ENCODE data around the gene AHSA1.

The AHSA1 gene

DNA sequence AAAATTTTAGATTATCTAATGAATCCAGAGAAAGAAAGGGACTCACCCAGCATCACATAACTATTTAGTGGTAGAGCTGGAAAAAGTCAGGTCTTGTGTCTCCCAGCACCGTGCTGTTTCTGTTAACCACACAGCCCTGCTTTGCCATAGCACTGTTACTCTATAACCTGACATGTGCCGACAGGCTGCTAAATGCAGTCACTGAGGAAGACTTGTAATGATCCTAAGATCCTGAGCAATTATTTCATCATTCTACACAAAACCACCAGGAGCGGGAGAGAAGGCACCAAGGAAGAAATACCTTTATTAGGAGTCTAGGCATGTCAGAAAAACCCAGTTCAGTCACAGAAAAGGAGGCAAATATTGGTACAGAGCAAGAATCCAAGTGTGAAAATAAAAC is 31.5 kb upstream of the AHSA1 start:
- TF ChIP-seq, protein P1, sequence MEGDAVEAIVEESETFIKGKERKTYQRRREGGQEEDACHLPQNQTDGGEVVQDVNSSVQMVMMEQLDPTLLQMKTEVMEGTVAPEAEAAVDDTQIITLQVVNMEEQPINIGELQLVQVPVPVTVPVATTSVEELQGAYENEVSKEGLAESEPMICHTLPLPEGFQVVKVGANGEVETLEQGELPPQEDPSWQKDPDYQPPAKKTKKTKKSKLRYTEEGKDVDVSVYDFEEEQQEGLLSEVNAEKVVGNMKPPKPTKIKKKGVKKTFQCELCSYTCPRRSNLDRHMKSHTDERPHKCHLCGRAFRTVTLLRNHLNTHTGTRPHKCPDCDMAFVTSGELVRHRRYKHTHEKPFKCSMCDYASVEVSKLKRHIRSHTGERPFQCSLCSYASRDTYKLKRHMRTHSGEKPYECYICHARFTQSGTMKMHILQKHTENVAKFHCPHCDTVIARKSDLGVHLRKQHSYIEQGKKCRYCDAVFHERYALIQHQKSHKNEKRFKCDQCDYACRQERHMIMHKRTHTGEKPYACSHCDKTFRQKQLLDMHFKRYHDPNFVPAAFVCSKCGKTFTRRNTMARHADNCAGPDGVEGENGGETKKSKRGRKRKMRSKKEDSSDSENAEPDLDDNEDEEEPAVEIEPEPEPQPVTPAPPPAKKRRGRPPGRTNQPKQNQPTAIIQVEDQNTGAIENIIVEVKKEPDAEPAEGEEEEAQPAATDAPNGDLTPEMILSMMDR (IDR thresholded peaks at IDR 0.05; ENCODE audit: extremely low read depth, missing control alignments), result no peak
- DNase-seq (ENCODE audit: low spot score), result no peak

DNA sequence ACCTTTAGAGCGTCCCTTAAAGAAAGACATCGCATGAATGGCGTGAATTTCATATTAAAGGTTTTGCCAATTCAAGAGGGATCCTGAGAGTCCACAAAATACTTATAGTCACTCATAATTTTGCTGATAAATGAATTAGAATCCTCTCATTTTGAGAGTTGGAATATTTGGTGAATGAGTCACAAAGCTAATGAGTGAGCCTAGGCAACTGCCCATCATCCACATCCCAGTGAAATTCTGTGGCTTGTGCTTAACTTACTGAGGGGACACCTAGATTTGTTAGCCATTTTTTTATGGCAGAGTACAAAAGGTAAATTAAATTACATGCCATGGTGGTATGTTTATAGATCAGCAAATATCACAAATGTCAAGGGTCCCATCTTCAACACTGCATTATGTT is 21.9 kb upstream of the AHSA1 start:
- TF ChIP-seq, protein P1 (IDR thresholded peaks at IDR 0.05; ENCODE audit: extremely low read depth, missing control alignments), result no peak
- no peak for DNase-seq (ENCODE audit: low spot score)

DNA sequence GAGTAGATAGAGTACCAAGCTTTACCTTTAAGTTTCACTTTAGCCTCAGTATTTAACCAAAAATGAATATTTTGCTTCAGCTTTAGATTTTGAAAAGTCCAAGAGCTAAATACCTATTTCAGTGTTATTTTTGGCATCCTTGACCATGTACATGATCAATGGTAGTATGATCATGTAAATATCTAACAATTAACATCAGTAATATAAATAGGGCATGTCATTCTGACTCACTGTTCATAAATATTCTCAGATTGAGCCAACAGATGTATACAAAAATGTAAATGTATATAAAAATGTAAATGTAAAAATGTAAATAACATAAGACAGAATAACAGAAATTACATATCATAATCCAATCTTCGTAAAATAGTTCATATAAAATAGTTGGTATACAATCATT is 19.3 kb upstream of the AHSA1 start:
- TF ChIP-seq, protein P1 (IDR thresholded peaks at IDR 0.05; ENCODE audit: extremely low read depth, missing control alignments), result no peak
- no peak for DNase-seq (ENCODE audit: low spot score)

DNA sequence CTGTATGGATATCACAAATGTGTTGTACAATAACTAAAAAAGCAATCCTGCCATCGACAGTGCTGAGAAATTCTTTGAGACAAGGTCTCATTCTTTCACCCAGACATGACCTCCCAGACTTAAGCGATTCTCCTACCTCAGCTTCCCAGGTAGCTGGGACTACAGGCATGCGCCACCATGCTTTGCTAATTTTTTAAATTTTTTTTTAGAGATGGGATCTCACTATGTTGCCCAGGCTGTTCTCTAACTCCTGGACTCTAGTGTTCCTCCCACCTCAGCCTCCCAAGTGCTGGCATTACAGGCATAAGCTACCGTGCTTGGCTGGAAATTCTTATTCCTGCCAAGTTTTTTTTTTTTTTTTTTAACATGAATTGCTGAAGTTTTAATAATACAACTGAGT is 18.0 kb upstream of the AHSA1 start:
- DNase-seq (ENCODE audit: low spot score), result no peak

DNA sequence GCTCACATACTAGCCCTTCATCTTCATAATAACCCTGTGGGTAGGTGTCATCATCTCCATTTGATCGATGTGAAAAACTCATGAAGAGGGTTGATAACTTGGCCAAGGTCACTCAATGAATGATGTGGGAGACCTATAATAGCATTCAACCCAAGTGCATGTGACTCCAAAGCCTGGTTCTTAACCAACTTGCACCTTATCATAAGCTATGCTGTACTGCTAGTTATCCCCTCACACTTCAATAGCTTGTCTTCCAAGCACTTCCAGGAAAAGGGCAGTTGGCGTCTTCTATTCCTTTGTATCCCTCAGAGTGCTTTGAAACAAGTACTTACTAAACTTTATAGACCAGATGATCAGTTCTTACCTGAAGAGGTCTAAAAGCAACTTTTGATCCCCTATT is 15.7 kb upstream of the AHSA1 start:
- TF ChIP-seq, protein P1 (IDR thresholded peaks at IDR 0.05; ENCODE audit: extremely low read depth, missing control alignments), result no peak
- DNase-seq (ENCODE audit: low spot score), result no peak

More for the DNA sequence above, 18.0 kb upstream of the AHSA1 start:
- TF ChIP-seq, protein P1 (IDR thresholded peaks at IDR 0.05; ENCODE audit: extremely low read depth, missing control alignments), result no peak

DNA sequence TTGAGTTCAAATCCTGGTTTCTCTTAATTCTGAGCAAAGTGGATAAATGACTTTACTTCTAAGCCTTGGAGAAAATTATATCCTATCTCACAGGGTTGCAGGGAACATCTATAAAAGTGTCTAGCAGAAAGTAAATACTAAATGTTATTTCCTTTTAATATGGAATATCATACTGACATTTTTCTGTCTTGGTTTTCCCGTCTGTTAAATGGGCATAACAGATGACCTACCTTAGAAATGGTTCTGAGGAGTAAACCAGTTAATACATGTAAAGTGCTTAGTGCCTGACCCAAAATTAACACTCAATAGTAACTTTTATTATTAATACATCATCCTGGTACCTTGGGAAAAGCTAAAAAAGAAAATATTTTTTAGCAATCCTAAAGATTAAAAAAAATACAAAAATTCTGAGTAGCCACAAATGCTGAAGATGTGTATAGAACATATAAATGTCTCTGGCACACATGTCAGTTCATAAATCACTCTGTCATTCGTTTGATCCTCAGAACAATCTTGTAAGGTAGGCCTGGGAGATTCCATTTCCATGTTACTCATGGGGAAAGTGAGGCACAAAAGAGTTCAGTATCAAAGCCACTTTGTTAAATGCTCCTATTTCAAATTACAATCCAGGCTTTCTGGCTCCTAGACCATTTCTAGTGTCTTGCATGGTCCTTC is 1.8 kb upstream of the AHSA1 start:
- TF ChIP-seq, protein P1 (IDR thresholded peaks at IDR 0.05; ENCODE audit: extremely low read depth, missing control alignments), result no peak
- DNase-seq (ENCODE audit: low spot score), result no peak

DNA sequence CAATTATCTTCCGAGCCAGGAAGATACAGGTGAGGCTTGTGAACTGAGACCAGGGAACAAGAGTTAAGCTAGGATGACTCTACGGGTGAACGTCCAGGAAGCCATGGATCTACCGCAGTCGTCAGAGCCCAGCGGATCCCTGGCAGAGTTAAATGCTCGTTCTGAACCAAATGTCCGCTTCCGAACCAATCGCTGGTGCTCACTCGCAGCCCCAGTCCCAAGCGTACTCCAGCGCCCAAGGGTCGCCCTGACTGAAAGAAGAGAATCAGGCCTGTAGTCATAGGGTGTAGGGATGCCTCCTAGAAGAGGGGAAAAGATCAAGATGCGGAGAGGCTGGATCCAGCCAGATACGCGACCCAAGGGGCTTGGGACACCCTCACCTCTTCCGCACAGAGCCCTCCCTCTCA is 775 bp upstream of the AHSA1 start:
- TF ChIP-seq, protein P1 (IDR thresholded peaks at IDR 0.05; ENCODE audit: extremely low read depth, missing control alignments), result no peak
- DNase-seq (ENCODE audit: low spot score), result no peak

All from GM20000 (cell line).